Esophagus muscularis mucosa (tissue), 4 donors: Measurements from ENCODE around the gene SSTR4. TPM values are rescaled to one million over a fixed set of nuclear protein-coding genes. Genes with fewer than 3 reads are reported as not detected.

Experiments used
- DNase-seq: peaks from one replicate; pipeline ENCODE4 v3.0.0-alpha.2; 2017; ENCODE audit errors: extremely low spot score
- H3K27ac ChIP-seq, 4 donors: fragments of 200-600 bp; sonication (generic); replicated peaks in 1 of 4; 1 replicate in 3 of 4; 2 replicates in 1 of 4; pipeline ENCODE4 v1.5.1; 2016 to 2019; ENCODE audit warnings: mild to moderate bottlenecking in 1 of 4
- H3K27me3 ChIP-seq, 4 donors: fragments of 200-600 bp; sonication (generic); one replicate each; pipeline versions ENCODE4 v1.5.1 to v1.6.0; 2016 to 2019
- H3K36me3 ChIP-seq, 4 donors: fragments of 200-600 bp; sonication (generic); one replicate each; pipeline ENCODE4 v1.5.1; 2016 to 2019
- H3K4me1 ChIP-seq, 4 donors: fragments of 200-600 bp; sonication (generic); one replicate each; pipeline ENCODE4 v1.5.1; 2016 to 2019
- H3K4me3 ChIP-seq, 4 donors: fragments of 200-600 bp; sonication (generic); 1 replicate in 2 of 4; 2 replicates in 2 of 4; pipeline ENCODE4 v1.5.1; 2016 to 2019; ENCODE audit warnings: mild to moderate bottlenecking in 4 of 4, moderate library complexity in 1 of 4
- H3K9me3 ChIP-seq, 4 donors: fragments of 200-600 bp; sonication (generic); 1 replicate in 3 of 4; 2 replicates in 1 of 4; pipeline ENCODE4 v1.5.1; 2016 to 2019
- CTCF ChIP-seq, 3 experiments: fragments of 200-600 bp in 2 of 3; fragments of 450-650 bp in 1 of 3; sonication (generic) in 2 of 3; IDR thresholded peaks; one replicate each; pipeline ENCODE4 v1.5.1; 2017 to 2019; ENCODE audit warnings: antibody characterized with exemption in 3 of 3, mild to moderate bottlenecking in 2 of 3, moderate library complexity in 1 of 3
- EP300 ChIP-seq: sonication (generic); formaldehyde crosslinking; IDR thresholded peaks from one replicate; pipeline ENCODE4 v1.6.1; 2017; ENCODE audit warnings: antibody characterized with exemption
- POLR2A ChIP-seq: fragments of 450-650 bp; IDR thresholded peaks from one replicate; pipeline ENCODE4 v1.6.1; 2017; ENCODE audit warnings: antibody characterized with exemption, moderate library complexity, mild to moderate bottlenecking, low read depth
- POLR2AphosphoS5 ChIP-seq, 2 donors: sonication (generic); formaldehyde crosslinking; IDR thresholded peaks; one replicate each; pipeline ENCODE4 v1.6.1; 2017; ENCODE audit warnings: antibody characterized with exemption in 2 of 2
- WGBS: methylation state at CpG from one replicate; pipeline ENCODE4 v1.1.5; 2018; 5-methylcytosine and 5-hydroxymethylcytosine counted together
- intact Hi-C: fragments of 100-400 bp; cut with DNase I; formaldehyde crosslinking; loops from one replicate; pipeline ENCODE4 v1.15.1; 2023
- total RNA-seq, 4 donors: library from RNA; depleted of rRNA; stranded (reverse); fragments of >200 nt; gene quantifications; one replicate each; pipeline versions ENCODE4 v1.1.0 to v1.2.1, GENCODE V29; 2016

SSTR4 gene
- total RNA-seq, 4 donors from 2014 or later: not detected

- H3K4me3 ChIP-seq: peak overlapping the region; percentile 56 to 65 (median 60)
- WGBS: 72% methylated on average over 11 of the region's 13 CpGs
- peaks cover 27 to 65% (median 45%) of the 10 kb centered on the region in 4 donors for H3K4me1 ChIP-seq
- H3K9me3 ChIP-seq: no peaks in the 10 kb centered on the region
- intact Hi-C loops: no loop called here
- TF ChIP-seq CTCF (IDR thresholded peaks at IDR 0.05) (no peak), EP300 (no peak), POLR2AphosphoS5 (IDR thresholded peaks at IDR 0.05) (no peak), POLR2A (no peak)
- H3K36me3 ChIP-seq: peaks cover 0 to 16% (median 0%) of the 10 kb centered on the region in 4 donors
- peak overlapping the region; percentile 42 to 85 (median 75) for H3K27ac ChIP-seq
- DNase-seq: no peak
- H3K27me3 ChIP-seq: peaks cover 0 to 93% (median 14%) of the 10 kb centered on the region in 4 donors
Observed at GRCh38 chr20:23047001-23047737, 12.1 kb downstream of the SSTR4 start.

- WGBS: 16% methylated on average over 31 of the region's 47 CpGs
- Histone ChIP-seq H3K36me3 (peaks cover 0 to 16% (median 0%) of the 10 kb centered on the region in 4 donors), H3K9me3 (no peaks in the 10 kb centered on the region), H3K4me3 (peak overlapping the region; percentile 56 to 65 (median 60)), H3K27me3 (peaks cover 0 to 89% (median 14%) of the 10 kb centered on the region in 4 donors), H3K4me1 (peaks cover 27 to 65% (median 45%) of the 10 kb centered on the region in 4 donors), H3K27ac (peak overlapping the region; percentile 42 to 85 (median 75))
- intact Hi-C loops: no loop called here
- DNase-seq: no peak
- TF ChIP-seq CTCF (IDR thresholded peaks at IDR 0.05): no peak
- no peak for TF ChIP-seq POLR2A
- no peak for TF ChIP-seq POLR2AphosphoS5 (IDR thresholded peaks at IDR 0.05)
Observed at GRCh38 chr20:23047738-23048214, 12.7 kb downstream of the SSTR4 start.

GRCh38 chr20:23048283-23049200 is 13.4 kb downstream of the SSTR4 start:
- peaks cover 0 to 81% (median 14%) of the 10 kb centered on the region in 4 donors for H3K27me3 ChIP-seq
- no peak for DNase-seq
- peaks cover 0 to 16% (median 0%) of the 10 kb centered on the region in 4 donors for H3K36me3 ChIP-seq
- 7% methylated on average over 7 of the region's 92 CpGs for WGBS
- H3K4me1 ChIP-seq: peaks cover 27 to 65% (median 45%) of the 10 kb centered on the region in 4 donors
- H3K27ac ChIP-seq: peak overlapping the region; percentile 69 to 85 (median 82)
- no peaks in the 10 kb centered on the region for H3K9me3 ChIP-seq
- H3K4me3 ChIP-seq: peak overlapping the region; percentile 56 to 65 (median 60)
- intact Hi-C loops: no loop called here
- TF ChIP-seq POLR2A: no peak
- no peak for TF ChIP-seq EP300
- peak; percentile 36 to 55 (median 40) for TF ChIP-seq CTCF (IDR thresholded peaks at IDR 0.05)
- peak in 1 of 2 donors; percentile 21 for TF ChIP-seq POLR2AphosphoS5 (IDR thresholded peaks at IDR 0.05)

- peaks cover 27 to 65% (median 45%) of the 10 kb centered on the region in 4 donors for H3K4me1 ChIP-seq
- DNase-seq: peak; percentile 95
- H3K27ac ChIP-seq: peak within 1 kb of the TSS; percentile 69 to 85 (median 82)
- H3K36me3 ChIP-seq: peaks cover 0 to 16% (median 0%) of the 10 kb centered on the region in 4 donors
- WGBS: 0% methylated on average over 11 of the region's 79 CpGs
- peak within 1 kb of the TSS; percentile 56 to 65 (median 60) for H3K4me3 ChIP-seq
- intact Hi-C loops: loop anchor here (10.0 kb wide), 1 partner anchor 295 kb away; no protein-coding TSS in a partner anchor
- H3K9me3 ChIP-seq: no peaks in the 10 kb centered on the region
- peak; percentile 52 for TF ChIP-seq POLR2A
- no peak for TF ChIP-seq CTCF (IDR thresholded peaks at IDR 0.05)
- TF ChIP-seq POLR2AphosphoS5 (IDR thresholded peaks at IDR 0.05): peak; percentile 88 to 93
- H3K27me3 ChIP-seq: peaks cover 0 to 72% (median 14%) of the 10 kb centered on the region in 4 donors
Observed at GRCh38 chr20:23049201-23050075, 14.3 kb downstream of the SSTR4 start, which contains the start of gene THBD. Gene THBD (minus strand): TSS chr20:23049672. CDS start chr20:23049504, 168 bp downstream.
